Endothelial cell (in vitro differentiated cells): ENCODE measurements around the gene ASB14. TPM values are rescaled to one million over a fixed set of nuclear protein-coding genes. Genes with fewer than 3 reads are reported as not detected.
"Not testable (repeated sequence)": the region's sequence is repeated elsewhere in the genome, so short reads cannot be mapped to it uniquely, and the experiment has no call there.

Experiments
- DNase-seq: peaks from one replicate; pipeline ENCODE4 v3.0.0; 2021; ENCODE audit warnings: low spot score
- H3K27ac Mint-ChIP-seq: one replicate; pipeline ENCODE4 v1.8.0; 2021; ENCODE audit warnings: mixed read lengths, inconsistent platforms; ENCODE audit not compliant: unreplicated experiment
- H3K27me3 Mint-ChIP-seq: one replicate; pipeline ENCODE4 v1.8.0; 2021; ENCODE audit warnings: mild to moderate bottlenecking, moderate library complexity, mixed read lengths, inconsistent platforms; ENCODE audit not compliant: unreplicated experiment
- H3K36me3 Mint-ChIP-seq: one replicate; pipeline ENCODE4 v1.8.0; 2021; ENCODE audit warnings: mild to moderate bottlenecking, low read depth, mixed read lengths, inconsistent platforms; ENCODE audit not compliant: unreplicated experiment
- H3K4me1 Mint-ChIP-seq: one replicate; pipeline ENCODE4 v1.8.0; 2021; ENCODE audit warnings: mild to moderate bottlenecking, mixed read lengths, inconsistent platforms; ENCODE audit not compliant: unreplicated experiment
- H3K4me3 Mint-ChIP-seq: one replicate; pipeline ENCODE4 v1.8.0; 2021; ENCODE audit warnings: mild to moderate bottlenecking, mixed read lengths, inconsistent platforms; ENCODE audit not compliant: unreplicated experiment
- H3K9me3 Mint-ChIP-seq: one replicate; pipeline ENCODE4 v1.8.0; 2021; ENCODE audit warnings: mixed read lengths, inconsistent platforms; ENCODE audit not compliant: unreplicated experiment
- long read RNA-seq: library from polyadenylated mRNA; unstranded; transcript quantifications from one replicate; pipeline ENCODE4 v2.0.0, GENCODE V29; 2020; ENCODE audit not compliant: unreplicated experiment
- total RNA-seq: library from RNA; stranded (reverse); fragmentation: NEBNext Ultra II Directional; extraction: Animal tissue kit (Norgen Biotek cat#: 25700); gene quantifications from one replicate; pipeline ENCODE4 v1.2.1, GENCODE V29; 2021; ENCODE audit not compliant: unreplicated experiment
- TF ChIP-seq, protein P1 (sequence below): fragments of 200-600 bp; sonication (generic); IDR thresholded peaks from one replicate; pipeline ENCODE4 v1.5.0; 2021; ENCODE audit warnings: antibody characterized with exemption; ENCODE audit not compliant: unreplicated experiment

Gene ASB14
- total RNA-seq: not detected
- long read RNA-seq: 0 reads

DNA sequence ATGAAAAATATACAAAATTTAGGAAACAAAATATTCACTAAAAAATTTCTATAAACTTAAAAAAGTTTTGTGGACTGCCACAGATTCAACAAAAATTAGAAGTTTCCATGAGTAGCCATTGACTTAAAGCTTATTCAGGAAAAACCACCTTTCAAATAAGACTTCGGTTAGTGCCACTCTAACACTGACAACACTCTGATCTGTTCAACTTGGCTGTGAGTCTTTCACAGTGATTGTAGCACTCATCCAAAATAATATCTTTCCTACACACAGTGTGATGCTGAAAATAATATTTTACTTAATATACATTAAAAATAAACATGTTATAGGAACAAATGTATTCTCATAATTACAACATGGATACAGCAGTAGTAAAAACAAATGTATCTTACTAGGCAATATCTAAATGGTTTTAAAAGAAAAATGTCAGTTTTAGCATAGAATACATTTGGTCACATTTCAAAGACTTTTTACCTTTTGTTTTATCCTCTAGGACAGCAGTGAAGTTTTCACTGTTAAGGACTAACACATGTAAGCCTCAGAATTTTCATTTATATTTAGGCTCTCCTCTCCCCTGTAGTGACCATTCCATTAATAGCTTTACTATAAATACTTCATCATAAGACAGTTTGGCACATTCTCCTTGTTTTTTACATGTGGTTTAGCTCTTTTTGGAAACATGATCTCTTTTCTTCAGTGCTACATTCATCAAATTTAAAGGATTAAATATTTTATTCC is at the start of gene ASB14:
ASB14 (minus strand) TSS at position 527 of the 738 bp plus-strand sequence. CDS start 652 bp downstream, outside the sequence.
- no peak within 1 kb of the TSS for H3K4me3 Mint-ChIP-seq
- H3K27ac Mint-ChIP-seq: no peak within 1 kb of the TSS
- DNase-seq: no peak
- no peaks in the 10 kb centered on the region for H3K27me3 Mint-ChIP-seq
- no peaks in the 10 kb centered on the region for H3K9me3 Mint-ChIP-seq
- no peaks in the 10 kb centered on the region for H3K4me1 Mint-ChIP-seq
- no peaks in the 10 kb centered on the region for H3K36me3 Mint-ChIP-seq
- TF ChIP-seq, protein P1, sequence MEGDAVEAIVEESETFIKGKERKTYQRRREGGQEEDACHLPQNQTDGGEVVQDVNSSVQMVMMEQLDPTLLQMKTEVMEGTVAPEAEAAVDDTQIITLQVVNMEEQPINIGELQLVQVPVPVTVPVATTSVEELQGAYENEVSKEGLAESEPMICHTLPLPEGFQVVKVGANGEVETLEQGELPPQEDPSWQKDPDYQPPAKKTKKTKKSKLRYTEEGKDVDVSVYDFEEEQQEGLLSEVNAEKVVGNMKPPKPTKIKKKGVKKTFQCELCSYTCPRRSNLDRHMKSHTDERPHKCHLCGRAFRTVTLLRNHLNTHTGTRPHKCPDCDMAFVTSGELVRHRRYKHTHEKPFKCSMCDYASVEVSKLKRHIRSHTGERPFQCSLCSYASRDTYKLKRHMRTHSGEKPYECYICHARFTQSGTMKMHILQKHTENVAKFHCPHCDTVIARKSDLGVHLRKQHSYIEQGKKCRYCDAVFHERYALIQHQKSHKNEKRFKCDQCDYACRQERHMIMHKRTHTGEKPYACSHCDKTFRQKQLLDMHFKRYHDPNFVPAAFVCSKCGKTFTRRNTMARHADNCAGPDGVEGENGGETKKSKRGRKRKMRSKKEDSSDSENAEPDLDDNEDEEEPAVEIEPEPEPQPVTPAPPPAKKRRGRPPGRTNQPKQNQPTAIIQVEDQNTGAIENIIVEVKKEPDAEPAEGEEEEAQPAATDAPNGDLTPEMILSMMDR: no peak

DNA sequence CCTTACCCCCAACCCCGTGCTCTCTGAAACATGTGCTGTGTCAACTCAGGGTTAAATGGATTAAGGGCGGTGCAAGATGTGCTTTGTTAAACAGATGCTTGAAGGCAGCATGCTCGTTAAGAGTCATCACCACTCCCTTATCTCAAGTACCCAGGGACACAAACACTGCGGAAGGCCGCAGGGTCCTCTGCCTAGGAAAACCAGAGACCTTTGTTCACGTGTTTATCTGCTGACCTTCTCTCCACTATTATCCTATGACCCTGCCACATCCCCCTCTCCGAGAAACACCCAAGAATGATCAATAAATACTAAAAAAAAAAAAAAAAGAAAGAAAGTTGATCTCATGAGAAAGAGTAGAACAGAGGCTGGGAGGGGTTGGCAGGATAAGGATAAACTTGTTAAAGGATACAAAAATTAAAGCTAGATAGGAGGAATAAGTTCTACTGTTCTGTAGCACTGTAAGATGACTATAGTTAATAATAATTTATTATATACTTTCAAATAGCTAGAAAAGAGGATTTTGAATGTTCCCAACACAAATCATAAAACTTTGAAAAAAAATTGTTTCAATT is 46.7 kb upstream of the ASB14 start:
- not testable (repeated sequence) for DNase-seq, H3K9me3 Mint-ChIP-seq, H3K27me3 Mint-ChIP-seq, H3K36me3 Mint-ChIP-seq, H3K27ac Mint-ChIP-seq, H3K4me3 Mint-ChIP-seq
- peaks cover 17% of the 10 kb centered on the region for H3K4me1 Mint-ChIP-seq

GRCh38 chr3:57338272-57339070 is 46.0 kb upstream of the ASB14 start:
- H3K36me3 Mint-ChIP-seq, DNase-seq, H3K4me3 Mint-ChIP-seq, H3K27me3 Mint-ChIP-seq, H3K27ac Mint-ChIP-seq, H3K9me3 Mint-ChIP-seq: not testable (repeated sequence)
- H3K4me1 Mint-ChIP-seq: peaks cover 24% of the 10 kb centered on the region

DNA sequence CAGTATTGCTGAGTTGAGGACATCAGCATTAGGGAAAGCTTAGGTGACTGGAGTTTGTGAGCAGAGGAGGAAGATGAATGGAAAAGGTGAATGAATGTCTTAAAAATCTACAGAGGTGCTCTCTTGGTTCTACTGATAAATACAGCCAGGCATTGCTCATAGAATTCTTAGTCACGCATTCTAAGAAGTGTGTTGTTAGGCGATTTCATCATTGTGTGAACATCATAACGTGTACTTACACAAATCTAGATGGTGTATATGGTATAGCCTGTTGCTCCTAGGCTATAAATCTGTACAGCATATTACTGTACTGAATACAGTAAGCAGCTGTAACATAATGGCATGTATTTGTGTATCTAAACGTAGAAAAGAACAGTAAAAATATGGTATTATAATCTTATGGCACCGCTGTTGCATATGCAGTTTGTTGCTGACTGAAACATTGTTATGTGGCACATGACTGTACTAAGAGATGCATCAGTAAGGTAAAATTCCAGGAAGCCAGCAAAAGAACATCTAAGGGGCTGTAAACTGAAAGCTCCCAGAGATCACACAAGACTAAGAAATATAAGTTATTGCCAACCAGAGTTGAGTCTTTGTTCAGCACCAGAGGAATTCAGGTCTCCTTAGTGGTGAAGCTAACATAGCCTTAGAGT is 42.9 kb upstream of the ASB14 start:
- peak overlapping the region; percentile 81 for H3K27ac Mint-ChIP-seq
- peaks cover 24% of the 10 kb centered on the region for H3K4me1 Mint-ChIP-seq
- DNase-seq: no peak
- no peaks in the 10 kb centered on the region for H3K27me3 Mint-ChIP-seq
- H3K36me3 Mint-ChIP-seq: no peaks in the 10 kb centered on the region
- no peaks in the 10 kb centered on the region for H3K9me3 Mint-ChIP-seq
- H3K4me3 Mint-ChIP-seq: no peak overlapping the region
- TF ChIP-seq, protein P1: no peak

DNA sequence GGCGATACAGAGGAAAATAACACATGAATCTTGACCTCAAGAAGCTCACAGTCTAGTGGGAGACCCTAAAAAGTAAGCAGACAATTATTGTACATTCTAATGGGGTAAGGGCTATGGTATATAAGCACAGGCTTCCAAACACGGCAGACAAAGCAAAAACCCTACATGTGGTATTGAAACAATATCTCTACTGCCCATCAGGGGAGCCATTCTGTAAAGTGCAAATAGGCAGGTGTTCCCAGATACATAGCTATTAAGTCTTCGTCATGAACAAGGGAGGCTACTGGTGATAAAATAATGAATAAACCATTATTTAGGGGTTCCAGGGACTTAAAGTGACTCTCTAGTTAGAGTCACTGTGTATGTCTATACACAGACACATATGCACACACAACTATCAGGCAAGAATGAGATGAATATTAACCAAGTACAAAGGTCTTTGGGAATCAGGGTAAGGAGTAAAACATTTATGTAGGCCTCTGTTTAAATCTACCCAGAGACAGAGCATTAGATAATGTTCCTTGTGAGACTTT is 38.7 kb upstream of the ASB14 start:
- no peak overlapping the region for H3K27ac Mint-ChIP-seq
- H3K36me3 Mint-ChIP-seq: no peaks in the 10 kb centered on the region
- no peaks in the 10 kb centered on the region for H3K27me3 Mint-ChIP-seq
- no peak overlapping the region for H3K4me3 Mint-ChIP-seq
- TF ChIP-seq, protein P1: no peak
- H3K4me1 Mint-ChIP-seq: peaks cover 23% of the 10 kb centered on the region
- DNase-seq: no peak
- no peaks in the 10 kb centered on the region for H3K9me3 Mint-ChIP-seq

GRCh38 chr3:57326498-57326897 is 34.0 kb upstream of the ASB14 start:
- H3K4me1 Mint-ChIP-seq, H3K27me3 Mint-ChIP-seq, H3K9me3 Mint-ChIP-seq, H3K36me3 Mint-ChIP-seq, H3K27ac Mint-ChIP-seq, H3K4me3 Mint-ChIP-seq, DNase-seq: not testable (repeated sequence)
